SK-N-SH treated with all-trans-retinoic acid at 6 μM for 48 hours (cell line): ENCODE measurements around the gene NT5C3B.

Experiments
- ATAC-seq: fragments of 200-7000 bp; cut with Tn5 transposase; 3 replicates; pipeline ENCODE4 v1.9.1; 2020; ENCODE audit warnings: mild to moderate bottlenecking, moderate library complexity
- ARNTL ChIP-seq: fragments of 450-650 bp; formaldehyde crosslinking; IDR thresholded peaks from 2 replicates; pipeline ENCODE4 v1.5.0; 2020; ENCODE audit warnings: low read depth, mild to moderate bottlenecking, moderate library complexity, borderline replicate concordance
- BACH2 ChIP-seq: fragments of 250-450 bp; sonication (Bioruptor Pico); IDR thresholded peaks from 2 replicates; pipeline ENCODE4 v1.9.0; 2021; ENCODE audit warnings: mild to moderate bottlenecking, borderline replicate concordance
- CREB5 ChIP-seq: fragments of 250-450 bp; sonication (Bioruptor Pico); IDR thresholded peaks from 2 replicates; pipeline ENCODE4 v1.5.1; 2020; ENCODE audit warnings: low read depth, mild to moderate bottlenecking, moderate library complexity
- CSDC2 ChIP-seq: fragments of 250-450 bp; sonication (Bioruptor Pico); IDR thresholded peaks from 2 replicates; pipeline ENCODE4 v1.5.0; 2020; ENCODE audit warnings: mild to moderate bottlenecking, moderate library complexity
- CSRNP3 ChIP-seq: fragments of 250-450 bp; sonication (Bioruptor Pico); IDR thresholded peaks from 2 replicates; pipeline ENCODE4 v1.5.1; 2021; ENCODE audit warnings: mild to moderate bottlenecking, moderate library complexity
- ESRRG ChIP-seq: fragments of 250-450 bp; sonication (Bioruptor Pico); IDR thresholded peaks from 2 replicates; pipeline ENCODE4 v1.6.1; 2021; ENCODE audit warnings: mild to moderate bottlenecking
- GLIS3 ChIP-seq: fragments of 250-450 bp; sonication (Bioruptor Pico); IDR thresholded peaks from 2 replicates; pipeline ENCODE4 v1.5.0; 2020; ENCODE audit warnings: mild to moderate bottlenecking, moderate library complexity
- ISL1 ChIP-seq: fragments of 250-450 bp; sonication (Bioruptor Pico); IDR thresholded peaks from 2 replicates; pipeline ENCODE4 v2.1.2; 2022; ENCODE audit warnings: mild to moderate bottlenecking, moderate library complexity
- OSR1 ChIP-seq: fragments of 250-450 bp; sonication (Bioruptor Pico); IDR thresholded peaks from 2 replicates; pipeline ENCODE4 v1.8.0; 2022; ENCODE audit warnings: moderate library complexity, mild to moderate bottlenecking, inconsistent platforms
- POU6F1 ChIP-seq: fragments of 250-450 bp; sonication (Bioruptor Pico); IDR thresholded peaks from 2 replicates; pipeline ENCODE4 v1.8.0; 2021; ENCODE audit warnings: low read depth, mild to moderate bottlenecking, moderate library complexity, borderline replicate concordance
- PPARA ChIP-seq: fragments of 250-450 bp; sonication (Bioruptor Pico); IDR thresholded peaks from 2 replicates; pipeline ENCODE4 v1.5.0; 2020; ENCODE audit warnings: mild to moderate bottlenecking, borderline replicate concordance
- RARB ChIP-seq: fragments of 250-450 bp; sonication (Bioruptor Pico); IDR thresholded peaks from 2 replicates; pipeline ENCODE4 v1.8.0; 2021; ENCODE audit warnings: mild to moderate bottlenecking, moderate library complexity
- TCF4 ChIP-seq: fragments of 250-450 bp; sonication (Bioruptor Pico); IDR thresholded peaks from 2 replicates; pipeline ENCODE4 v1.8.0; 2021; ENCODE audit warnings: mild to moderate bottlenecking, moderate library complexity, borderline replicate concordance
- TOX ChIP-seq: fragments of 250-450 bp; sonication (Bioruptor Pico); IDR thresholded peaks from 2 replicates; pipeline ENCODE4 v1.8.0; 2021; ENCODE audit warnings: mild to moderate bottlenecking, moderate library complexity, borderline replicate concordance
- ZC3H10 ChIP-seq: fragments of 250-450 bp; sonication (Bioruptor Pico); IDR thresholded peaks from 2 replicates; pipeline ENCODE4 v1.5.1; 2021; ENCODE audit warnings: mild to moderate bottlenecking, moderate library complexity
- ZFP3 ChIP-seq: fragments of 250-450 bp; sonication (Bioruptor Pico); IDR thresholded peaks from 2 replicates; pipeline ENCODE4 v1.5.0; 2020; ENCODE audit warnings: mild to moderate bottlenecking, moderate library complexity
- ZFP30 ChIP-seq: fragments of 450-650 bp; formaldehyde crosslinking; IDR thresholded peaks from 2 replicates; pipeline ENCODE4 v1.5.0; 2022; ENCODE audit warnings: mild to moderate bottlenecking, moderate library complexity
- ZNF565 ChIP-seq: fragments of 450-650 bp; formaldehyde crosslinking; conservative IDR thresholded peaks from 2 replicates; pipeline ENCODE4 v1.5.0; 2020; ENCODE audit warnings: low read depth, mild to moderate bottlenecking, moderate library complexity
- ZNF8 ChIP-seq: fragments of 450-650 bp; formaldehyde crosslinking; IDR thresholded peaks from 2 replicates; pipeline ENCODE4 v1.5.0; 2020; ENCODE audit warnings: mild to moderate bottlenecking, moderate library complexity
- TF ChIP-seq, protein P1 (sequence below): fragments of 250-450 bp; sonication (Bioruptor Pico); IDR thresholded peaks from 2 replicates; pipeline ENCODE4 v1.5.0; 2020; ENCODE audit warnings: mild to moderate bottlenecking, moderate library complexity
- TF ChIP-seq, protein P2 (sequence below): fragments of 250-450 bp; sonication (Bioruptor Pico); IDR thresholded peaks from 2 replicates; pipeline ENCODE4 v1.8.0; 2020; ENCODE audit warnings: mild to moderate bottlenecking, moderate library complexity, borderline replicate concordance

The NT5C3B gene

DNA sequence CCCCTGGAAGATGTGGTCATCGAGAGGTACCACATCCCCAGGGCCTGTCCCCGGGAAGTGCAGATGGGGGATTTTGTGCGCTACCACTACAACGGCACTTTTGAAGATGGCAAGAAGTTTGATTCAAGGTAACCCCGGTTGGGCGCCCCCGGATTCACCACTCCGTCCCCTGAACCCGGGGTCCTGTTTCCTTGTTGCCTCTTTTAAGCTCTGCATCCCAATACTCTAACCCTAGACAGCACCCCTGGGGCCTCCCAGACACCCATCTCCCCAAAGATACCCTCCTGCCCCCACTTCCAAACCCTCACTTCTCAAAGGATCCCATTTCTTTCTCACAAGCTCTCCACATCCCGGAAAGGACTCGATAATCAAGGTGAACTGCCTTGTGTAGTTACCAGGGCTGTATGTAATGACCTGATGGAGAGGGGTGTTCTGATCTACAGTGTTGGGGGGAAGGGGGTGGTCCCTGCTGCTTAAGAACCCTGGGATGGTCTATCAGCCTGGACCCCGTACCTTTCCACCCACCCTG, 22.8 kb downstream of the NT5C3B start:
- ATAC-seq, result peak; percentile 9
- TF ChIP-seq CREB5 (no peak), TOX (CRISPR knock-in tag) (no peak), ZFP30 (CRISPR knock-in tag) (no peak), ESRRG (CRISPR knock-in tag) (no peak), ZNF8 (CRISPR knock-in tag) (no peak), ZNF565 (no peak)
- TF ChIP-seq, protein P1, sequence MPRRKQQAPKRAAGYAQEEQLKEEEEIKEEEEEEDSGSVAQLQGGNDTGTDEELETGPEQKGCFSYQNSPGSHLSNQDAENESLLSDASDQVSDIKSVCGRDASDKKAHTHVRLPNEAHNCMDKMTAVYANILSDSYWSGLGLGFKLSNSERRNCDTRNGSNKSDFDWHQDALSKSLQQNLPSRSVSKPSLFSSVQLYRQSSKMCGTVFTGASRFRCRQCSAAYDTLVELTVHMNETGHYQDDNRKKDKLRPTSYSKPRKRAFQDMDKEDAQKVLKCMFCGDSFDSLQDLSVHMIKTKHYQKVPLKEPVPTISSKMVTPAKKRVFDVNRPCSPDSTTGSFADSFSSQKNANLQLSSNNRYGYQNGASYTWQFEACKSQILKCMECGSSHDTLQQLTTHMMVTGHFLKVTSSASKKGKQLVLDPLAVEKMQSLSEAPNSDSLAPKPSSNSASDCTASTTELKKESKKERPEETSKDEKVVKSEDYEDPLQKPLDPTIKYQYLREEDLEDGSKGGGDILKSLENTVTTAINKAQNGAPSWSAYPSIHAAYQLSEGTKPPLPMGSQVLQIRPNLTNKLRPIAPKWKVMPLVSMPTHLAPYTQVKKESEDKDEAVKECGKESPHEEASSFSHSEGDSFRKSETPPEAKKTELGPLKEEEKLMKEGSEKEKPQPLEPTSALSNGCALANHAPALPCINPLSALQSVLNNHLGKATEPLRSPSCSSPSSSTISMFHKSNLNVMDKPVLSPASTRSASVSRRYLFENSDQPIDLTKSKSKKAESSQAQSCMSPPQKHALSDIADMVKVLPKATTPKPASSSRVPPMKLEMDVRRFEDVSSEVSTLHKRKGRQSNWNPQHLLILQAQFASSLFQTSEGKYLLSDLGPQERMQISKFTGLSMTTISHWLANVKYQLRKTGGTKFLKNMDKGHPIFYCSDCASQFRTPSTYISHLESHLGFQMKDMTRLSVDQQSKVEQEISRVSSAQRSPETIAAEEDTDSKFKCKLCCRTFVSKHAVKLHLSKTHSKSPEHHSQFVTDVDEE (CRISPR knock-in tag), result no peak

DNA sequence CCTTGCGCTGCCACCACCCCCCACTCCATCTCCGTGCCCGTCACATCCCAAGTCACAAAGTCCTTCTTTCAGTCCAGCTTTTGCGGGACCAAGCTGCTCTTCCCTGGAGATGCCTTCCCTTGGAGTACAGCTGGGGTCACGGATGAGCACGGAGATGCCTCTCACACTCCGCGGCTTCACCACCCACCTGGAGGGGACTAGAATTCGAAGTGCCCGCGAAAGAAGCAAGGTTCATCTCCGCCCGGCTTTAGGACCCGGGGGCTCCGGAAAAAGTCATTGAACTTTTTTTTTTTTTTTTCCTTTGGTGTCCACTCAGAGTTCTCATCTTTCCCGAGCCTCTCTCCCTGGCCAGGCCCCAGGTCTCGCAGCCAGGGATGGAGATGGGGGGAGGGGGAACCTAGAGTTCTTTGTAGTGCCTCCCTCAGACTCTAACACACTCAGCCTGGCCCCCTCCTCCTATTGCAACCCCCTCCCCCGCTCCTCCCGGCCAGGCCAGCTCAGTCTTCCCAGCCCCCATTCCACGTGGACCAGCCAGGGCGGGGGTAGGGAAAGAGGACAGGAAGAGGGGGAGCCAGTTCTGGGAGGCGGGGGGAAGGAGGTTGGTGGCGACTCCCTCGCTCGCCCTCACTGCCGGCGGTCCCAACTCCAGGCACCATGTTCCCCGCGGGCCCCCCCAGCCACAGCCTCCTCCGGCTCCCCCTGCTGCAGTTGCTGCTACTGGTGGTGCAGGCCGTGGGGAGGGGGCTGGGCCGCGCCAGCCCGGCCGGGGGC, 23.5 kb downstream of the NT5C3B start, which contains the start of gene FKBP10:
Gene FKBP10, plus strand, starts transcription at position 624 of the 771 bp plus-strand sequence. Its CDS starts 31 bp downstream, at position 655.
- ATAC-seq, result peak; percentile 75
- TF ChIP-seq TOX (CRISPR knock-in tag), result no peak
- TF ChIP-seq CREB5, result no peak
- no peak for TF ChIP-seq OSR1
- no peak for TF ChIP-seq ZC3H10 (CRISPR knock-in tag)
- TF ChIP-seq ZFP30 (CRISPR knock-in tag), result no peak
- no peak for TF ChIP-seq RARB (CRISPR knock-in tag)
- TF ChIP-seq ESRRG (CRISPR knock-in tag), result no peak
- TF ChIP-seq, protein P2, sequence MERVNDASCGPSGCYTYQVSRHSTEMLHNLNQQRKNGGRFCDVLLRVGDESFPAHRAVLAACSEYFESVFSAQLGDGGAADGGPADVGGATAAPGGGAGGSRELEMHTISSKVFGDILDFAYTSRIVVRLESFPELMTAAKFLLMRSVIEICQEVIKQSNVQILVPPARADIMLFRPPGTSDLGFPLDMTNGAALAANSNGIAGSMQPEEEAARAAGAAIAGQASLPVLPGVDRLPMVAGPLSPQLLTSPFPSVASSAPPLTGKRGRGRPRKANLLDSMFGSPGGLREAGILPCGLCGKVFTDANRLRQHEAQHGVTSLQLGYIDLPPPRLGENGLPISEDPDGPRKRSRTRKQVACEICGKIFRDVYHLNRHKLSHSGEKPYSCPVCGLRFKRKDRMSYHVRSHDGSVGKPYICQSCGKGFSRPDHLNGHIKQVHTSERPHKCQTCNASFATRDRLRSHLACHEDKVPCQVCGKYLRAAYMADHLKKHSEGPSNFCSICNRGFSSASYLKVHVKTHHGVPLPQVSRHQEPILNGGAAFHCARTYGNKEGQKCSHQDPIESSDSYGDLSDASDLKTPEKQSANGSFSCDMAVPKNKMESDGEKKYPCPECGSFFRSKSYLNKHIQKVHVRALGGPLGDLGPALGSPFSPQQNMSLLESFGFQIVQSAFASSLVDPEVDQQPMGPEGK (CRISPR knock-in tag), result no peak
- TF ChIP-seq CSDC2 (CRISPR knock-in tag), result no peak
- TF ChIP-seq PPARA (CRISPR knock-in tag), result no peak
- TF ChIP-seq ZFP3 (CRISPR knock-in tag), result no peak
- no peak for TF ChIP-seq GLIS3 (CRISPR knock-in tag)
- no peak for TF ChIP-seq BACH2
- no peak for TF ChIP-seq ARNTL (CRISPR knock-in tag)
- no peak for TF ChIP-seq CSRNP3 (CRISPR knock-in tag)
- TF ChIP-seq ZNF565, result no peak
- no peak for TF ChIP-seq ISL1 (CRISPR knock-in tag)
- TF ChIP-seq ZNF8 (CRISPR knock-in tag), result no peak
- no peak for TF ChIP-seq TCF4
- TF ChIP-seq POU6F1 (CRISPR knock-in tag), result no peak
